Dermis microvascular lymphatic vessel endothelial cell (primary cell): Measurements from ENCODE around the gene FAM47C. TPM values are rescaled to one million over a fixed set of nuclear protein-coding genes. Genes with fewer than 3 reads are reported as not detected.
"Not testable (repeated sequence)": the region's sequence is repeated elsewhere in the genome, so short reads cannot be mapped to it uniquely, and the experiment has no call there.

ENCODE experiments used
- DNase-seq, 2 donors: peaks; one replicate each; pipeline versions ENCODE4 v3.0.0 to v3.0.0-alpha.2; 2010; ENCODE audit warnings: low read depth in 2 of 2
- total RNA-seq: library from RNA; depleted of rRNA; stranded (reverse); fragments of >200 nt; gene quantifications from 2 replicates; pipeline ENCODE4 v1.2.1, GENCODE V29; 2014

FAM47C gene
- total RNA-seq, result not detected in 2 replicates

DNA sequence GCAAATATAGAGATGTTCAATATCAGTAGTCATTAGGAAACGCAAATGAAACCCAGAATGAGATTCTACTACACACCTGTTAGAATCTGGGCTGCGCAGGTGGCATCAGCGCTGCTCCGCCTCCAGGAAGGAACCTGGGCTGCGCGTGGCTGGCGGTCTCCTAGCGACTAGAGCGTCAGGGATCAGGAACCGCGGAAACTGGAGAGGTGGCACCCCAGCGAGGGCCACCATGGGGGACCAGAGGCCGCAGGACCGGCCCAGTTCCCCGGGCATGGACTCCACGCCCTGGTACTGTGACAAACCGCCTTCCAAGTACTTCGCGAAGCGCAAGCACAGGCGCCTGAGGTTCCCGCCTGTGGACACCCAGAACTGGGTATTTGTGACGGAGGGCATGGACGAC, at the start of gene FAM47C:
TSS of gene FAM47C (plus strand) at position 185 of the 400 bp plus-strand sequence. CDS start at position 230, 45 bp downstream.
- DNase-seq, result not testable (repeated sequence)

DNA sequence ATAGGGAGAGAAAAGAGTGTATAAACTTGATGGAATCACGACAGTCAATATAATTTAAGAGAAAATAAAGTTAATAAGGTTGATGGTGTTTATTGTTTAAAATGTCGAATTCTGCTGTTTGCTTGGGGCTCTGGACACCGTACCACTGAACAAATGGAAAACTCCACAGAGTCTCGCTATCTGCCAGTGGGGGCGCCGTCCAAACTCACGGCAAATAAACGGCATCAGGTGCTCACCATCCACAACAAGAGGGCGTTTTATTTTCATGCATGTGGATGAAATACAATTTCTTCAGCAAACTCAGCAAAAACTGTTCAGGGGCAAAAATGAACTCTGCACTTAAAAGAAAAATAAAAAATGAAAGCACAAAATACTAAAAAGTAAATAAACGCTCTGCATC, 46.6 kb upstream of the FAM47C start:
- DNase-seq, result no peak

DNA sequence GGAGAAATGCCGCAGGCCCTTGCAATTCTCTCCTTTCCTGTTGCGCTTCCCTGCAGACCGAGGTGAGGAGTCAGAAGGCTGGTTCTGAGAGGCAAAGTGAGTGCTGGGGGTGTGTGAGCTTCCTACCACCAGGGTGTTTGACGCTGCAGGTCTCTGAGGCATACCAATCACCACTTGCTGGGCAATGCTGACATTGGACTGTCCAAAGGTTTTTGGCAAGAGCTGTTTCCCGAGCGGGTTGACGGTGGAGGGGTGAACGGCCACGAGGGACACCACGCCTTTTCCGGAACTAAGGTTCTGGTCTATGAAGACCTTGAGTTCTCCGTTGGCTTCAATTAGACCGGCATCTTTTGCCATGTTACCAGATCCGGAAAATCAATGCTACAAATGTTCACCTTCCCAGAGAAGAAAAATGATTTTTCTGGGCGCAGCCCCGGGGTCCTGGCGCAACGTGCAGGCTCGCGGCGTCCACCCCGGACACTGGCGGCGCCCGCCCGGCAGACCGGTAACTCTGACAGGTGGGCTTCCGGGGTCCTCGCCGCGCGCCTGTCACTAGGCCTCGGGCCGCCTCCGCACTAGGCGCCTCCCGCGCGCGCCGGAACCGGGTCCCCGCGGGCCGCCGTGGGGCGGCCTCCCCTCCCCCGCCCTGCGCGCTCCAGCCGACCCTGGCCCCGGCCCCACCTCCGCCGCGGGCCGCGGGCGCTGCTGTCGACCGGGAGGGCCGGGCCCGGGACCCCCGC, 44.9 kb upstream of the FAM47C start:
- no peak for DNase-seq

DNA sequence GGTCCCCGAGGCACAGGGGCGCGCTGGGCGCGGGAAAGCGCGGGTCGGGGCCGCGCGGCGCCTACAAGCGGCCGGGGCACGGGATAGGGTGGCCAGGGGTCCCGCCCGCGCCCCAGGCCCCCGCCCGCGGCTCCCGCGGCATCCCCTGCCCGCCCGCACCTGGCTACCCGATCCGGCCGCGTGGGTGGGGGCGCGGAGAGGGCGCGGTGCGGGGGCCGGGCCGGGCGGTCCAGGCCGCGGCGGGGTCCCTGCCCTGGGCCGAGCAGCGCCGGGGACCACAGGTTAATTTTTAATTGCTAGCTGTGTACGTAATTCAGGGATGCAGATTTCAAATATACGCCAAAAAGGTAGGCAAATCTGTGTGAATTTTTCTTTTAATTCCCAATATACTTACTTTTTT, 44.3 kb upstream of the FAM47C start:
- no peak for DNase-seq

DNA sequence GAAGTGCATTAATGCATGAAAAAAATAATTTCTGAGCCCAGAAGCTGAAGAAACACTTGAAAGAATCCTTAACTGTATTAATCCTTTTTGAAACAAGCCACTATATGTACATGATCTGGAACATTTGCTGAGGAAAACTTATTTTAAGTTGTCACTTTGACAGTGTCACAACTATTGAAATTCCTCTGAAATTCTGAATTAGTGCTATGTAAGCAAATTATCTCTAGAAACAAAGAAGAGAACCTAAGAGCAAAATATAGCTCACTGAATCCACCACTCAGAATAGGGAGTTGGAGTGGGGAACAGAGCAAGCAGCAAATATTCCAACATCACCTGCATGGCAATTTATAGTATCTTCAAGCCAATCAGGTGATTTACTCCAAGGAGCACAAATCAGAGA, 34.6 kb upstream of the FAM47C start:
- DNase-seq, result no peak

DNA sequence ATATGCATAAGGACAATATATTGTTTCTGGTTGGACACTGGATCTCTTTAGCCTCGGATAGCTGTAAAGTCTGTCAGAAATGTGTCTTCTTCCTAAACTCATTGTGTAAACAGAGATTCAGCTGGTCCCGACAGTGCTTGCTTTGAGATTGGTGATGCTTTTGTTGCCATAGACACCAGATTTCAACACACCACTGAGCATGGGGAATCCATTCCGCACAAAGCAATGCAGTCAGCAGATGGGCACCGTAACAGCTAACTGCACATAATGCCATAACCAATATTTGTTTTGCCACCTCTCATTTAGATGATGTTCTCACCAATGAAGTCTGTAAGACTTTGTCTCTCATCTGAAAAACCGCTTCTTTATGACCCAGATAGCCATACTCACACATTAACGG, 33.3 kb upstream of the FAM47C start:
- DNase-seq, result no peak

DNA sequence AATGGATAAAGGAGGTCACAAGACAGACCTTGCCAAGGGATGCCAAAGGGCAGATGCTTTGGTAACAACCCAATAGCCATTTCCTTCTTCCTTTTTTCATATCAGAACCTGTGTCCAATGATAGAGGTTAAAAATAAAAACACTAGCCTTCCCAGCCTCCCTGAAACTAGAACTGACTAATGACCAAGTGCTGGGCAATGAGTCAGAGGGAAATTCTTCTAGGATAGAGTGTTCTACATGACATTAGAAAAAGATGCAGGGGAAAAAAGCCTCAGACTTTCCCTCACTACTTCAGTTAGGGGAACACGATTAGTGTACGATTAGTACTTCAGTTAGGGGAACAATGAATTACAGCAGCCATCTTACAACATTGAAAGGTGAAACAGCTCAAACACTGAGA, 29.3 kb upstream of the FAM47C start:
- DNase-seq, result peak in 1 of 2 donors; percentile 38

DNA sequence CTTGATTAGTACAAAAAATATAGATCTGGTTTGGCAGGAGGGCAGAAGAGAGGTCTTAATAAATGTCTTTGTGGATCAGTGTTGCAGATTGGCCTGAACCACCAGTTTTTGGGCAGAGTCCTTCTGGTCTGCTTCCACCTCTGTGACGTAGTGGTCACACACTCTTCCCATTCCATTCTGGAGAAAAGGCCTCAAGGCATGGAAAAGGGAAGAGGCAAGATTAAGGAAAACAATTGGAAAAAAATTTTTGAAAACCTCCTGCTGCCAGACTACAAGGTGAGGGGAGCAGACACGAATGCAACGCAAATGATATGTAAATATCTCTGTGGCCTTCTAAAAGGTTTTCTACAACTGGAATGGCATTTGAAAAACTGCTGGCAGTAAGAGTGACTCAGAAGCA, 24.3 kb upstream of the FAM47C start:
- no peak for DNase-seq

DNA sequence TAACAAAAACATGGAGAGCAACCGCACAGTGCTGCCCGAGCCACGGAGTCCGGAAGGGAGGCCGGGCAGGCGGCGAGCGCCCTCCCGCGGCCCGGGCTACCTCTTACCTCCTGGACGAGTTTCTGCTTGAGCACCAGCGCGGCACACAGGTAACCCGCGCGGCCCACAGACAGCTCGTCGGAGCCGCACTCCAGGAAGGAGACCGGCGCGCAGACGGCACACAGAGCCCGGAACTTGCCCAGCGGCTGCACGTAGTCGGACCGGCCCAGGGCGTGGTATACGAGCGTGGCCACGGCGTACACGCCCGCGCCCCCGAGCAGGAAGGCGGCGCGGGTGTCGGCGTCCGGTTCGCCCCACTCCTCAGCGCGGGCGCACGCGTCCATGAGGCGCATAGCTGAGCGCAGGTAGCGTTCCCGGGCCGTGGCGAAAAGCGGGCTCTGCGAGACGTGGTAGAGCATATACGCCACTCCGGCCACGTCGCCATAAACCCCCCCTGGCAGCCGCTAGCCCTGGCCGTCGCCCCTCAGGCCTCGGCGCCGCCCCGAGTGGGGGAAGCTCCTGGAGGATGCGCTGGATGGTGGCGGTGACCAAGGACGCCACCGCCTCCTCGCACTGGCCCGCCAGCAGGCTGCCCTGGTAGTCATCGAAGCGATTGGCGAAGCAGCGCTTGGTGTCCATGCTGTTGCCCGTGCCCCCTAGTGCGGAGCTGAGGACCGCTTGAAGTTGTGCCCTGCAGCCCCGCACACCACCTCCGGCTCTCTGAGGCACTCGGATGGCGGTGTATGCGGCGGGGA, 22.6 kb upstream of the FAM47C start:
- peak in 1 of 2 donors; percentile 21 for DNase-seq

DNA sequence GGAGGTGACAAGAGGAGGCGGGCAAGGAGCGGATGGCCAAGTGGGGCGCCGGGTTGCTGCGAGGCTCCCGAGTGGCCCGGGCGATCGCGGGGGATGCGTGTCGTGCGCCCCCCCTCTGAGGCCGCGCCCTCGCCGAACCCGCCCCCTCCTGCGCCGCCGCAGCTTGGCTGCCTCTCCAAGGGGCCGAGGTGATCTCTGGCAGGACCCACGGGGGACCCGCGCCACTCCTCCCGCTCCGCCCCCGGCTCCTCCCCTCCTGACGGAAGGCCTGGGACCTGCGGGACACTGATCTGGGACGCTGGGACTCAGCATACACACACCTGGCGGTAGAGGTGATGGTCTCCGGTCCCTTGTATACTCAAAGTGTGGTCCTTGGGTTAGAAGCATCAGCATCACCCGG, 21.9 kb upstream of the FAM47C start:
- DNase-seq, result no peak

DNA sequence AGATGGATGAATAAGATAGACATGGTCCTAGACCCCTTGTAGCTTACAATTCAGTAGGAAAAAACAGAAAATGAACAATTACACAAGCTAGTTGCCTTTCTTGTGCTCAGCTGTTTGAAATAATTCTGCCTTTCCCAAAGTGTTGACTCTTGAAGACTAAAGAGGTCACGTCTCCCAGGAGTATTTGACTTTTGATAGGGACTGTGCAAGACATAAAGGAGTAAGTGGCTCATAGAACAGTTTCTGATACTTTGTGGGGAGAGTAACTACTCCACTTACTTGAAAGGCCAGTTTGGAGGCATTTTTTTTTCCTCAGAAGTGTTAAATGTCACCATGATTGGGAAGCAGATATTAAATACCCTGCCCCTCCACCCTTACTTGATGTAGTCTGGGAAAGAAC, 21.0 kb upstream of the FAM47C start:
- DNase-seq, result not testable (repeated sequence)

DNA sequence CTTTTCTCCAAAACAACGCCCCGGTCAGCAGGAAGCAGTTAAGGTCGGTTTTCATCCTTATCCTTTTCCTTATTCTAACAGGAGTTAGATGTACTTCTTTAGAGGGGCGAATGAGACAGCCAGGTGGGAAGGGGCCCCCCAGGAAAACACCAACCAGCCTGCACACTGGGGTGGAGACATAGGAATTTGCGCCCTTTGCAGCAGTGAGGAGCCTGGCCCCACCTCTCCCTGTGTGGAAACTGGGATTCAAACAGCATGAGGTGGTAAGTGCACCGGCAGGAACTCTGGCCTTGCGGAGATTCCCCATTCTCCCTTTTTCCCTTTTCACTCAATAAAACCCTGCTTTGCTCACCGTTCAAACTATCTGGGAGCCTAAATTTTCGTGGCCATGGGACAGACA, 8.0 kb upstream of the FAM47C start:
- DNase-seq, result no peak

DNA sequence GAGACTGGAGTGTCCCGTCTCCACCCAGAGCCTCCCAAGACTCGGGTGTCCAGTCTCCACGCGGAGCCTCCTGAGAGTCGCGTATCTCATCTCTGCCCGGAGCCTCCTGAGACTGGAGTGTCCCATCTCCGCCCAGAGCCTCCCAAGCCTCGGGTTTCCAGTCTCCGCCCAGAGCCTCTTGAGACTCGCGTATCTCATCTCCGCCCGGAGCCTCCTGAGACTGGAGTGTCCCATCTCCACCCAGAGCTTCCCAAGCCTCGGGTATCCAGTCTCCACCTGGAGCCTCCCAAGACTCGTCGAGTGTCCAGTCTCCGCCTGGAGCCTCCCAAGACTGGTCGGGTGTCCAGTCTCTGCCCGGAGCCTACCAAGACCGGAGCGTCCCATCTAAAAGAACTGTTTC, 2.3 kb downstream of the FAM47C start:
- no peak for DNase-seq

DNA sequence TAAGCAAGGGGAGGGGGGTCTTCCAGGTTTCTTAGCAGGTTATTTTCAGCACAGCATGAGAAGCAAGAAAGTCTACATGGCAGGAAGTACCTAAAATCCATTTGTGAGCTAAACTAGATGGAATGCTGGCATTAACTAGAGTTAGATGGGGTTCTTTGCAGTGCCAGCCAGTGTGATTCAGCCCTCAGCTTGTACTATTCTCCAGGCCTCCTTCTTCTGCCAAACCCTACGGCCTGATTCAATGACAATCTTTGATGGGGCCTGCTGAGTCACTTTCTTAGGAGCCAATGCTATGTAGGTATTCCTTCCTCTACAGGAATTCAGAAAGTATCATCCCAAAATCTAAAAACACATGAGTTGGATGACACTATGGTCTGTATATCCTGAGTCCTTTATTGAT, 26.1 kb downstream of the FAM47C start:
- not testable (repeated sequence) for DNase-seq

DNA sequence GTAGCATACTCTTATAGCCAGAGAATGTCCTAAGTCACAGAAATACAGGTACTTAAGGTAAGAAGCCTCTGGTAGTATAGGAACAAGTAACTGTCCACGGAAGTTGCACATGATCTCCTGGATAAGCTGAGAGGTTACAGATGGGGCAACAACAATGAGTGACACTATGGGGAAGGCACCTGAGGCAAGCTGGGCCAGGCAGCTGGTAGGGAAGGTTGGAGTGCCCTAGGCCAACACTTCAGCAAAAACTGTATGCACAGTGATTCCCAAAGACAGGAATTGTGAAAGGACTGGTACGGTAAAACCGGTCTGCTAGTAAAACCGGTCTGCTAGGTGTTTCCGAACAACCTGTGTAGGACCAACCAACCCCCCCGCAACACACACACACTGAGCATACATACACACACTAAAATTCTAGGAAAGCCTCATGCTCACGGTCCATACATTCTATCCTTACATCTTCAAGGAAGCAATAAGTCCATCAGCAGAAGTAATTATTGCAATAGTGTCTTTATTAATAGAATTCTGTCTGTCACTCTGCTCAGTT, 28.6 kb downstream of the FAM47C start:
- DNase-seq, result not testable (repeated sequence)

DNA sequence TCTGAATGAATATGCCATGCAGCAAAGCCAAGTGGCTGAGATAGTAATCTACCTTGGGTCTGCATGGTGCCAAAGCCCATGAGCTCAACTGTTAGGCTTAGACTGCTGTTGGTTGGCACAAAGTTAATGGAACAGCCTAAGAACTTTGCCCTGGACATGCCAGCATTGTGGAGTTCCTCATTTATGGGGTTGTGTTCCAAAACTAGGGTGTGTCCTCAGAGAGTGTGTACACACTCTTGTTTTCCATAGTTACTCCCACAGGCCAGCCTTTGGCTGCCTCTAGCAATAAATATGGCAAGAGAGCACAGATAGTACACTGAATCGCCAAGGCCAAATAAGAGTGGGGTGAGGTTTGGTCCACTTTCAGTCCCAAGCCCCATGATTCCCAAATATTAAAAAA, 30.6 kb downstream of the FAM47C start:
- not testable (repeated sequence) for DNase-seq

DNA sequence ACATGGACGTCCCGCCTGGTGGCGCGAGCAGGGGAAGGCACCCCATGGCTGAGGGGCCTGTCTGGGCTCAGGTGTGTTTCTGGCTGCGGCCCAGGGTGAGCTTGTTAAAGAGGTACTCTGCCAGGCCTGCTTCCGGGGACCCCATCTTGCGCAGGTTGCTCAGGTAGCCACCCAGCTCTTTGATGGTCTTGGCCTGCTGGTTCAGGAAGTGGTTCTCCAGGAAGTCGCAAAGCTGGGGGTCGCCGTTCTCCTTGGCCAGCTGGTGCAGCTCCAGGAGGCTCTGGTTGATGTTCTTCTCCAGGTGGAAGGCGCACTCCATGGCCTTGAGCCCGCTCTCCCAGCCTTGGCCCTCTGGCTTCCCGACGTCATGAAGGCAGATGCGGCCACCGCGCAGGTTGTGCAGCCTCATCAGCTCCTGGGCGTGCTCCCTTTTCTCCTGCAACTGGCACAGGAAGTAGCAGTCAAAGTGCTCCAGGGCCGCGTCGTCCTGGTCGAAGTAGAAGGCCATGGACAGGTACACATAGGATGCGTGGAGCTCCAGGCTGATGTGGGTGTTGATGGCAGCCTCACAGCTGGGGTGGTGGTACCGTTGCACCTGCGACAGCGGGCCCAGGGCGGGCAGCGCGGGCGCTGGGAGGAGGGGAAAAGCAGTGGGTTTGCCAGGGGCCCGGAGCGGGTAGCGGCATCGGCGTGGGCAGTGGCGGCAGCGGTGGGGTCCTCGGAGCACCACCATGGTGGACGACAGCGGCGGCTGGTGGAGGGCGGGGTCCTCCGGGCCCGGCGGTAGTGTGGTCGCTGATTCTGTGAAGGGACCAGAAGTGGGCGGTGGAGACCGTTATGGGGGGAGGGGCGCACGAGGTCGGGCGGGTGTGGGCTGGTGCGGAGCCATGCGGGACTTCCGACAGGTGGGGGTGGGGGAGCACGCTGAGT, 35.1 kb downstream of the FAM47C start:
- DNase-seq, result not testable (repeated sequence)

DNA sequence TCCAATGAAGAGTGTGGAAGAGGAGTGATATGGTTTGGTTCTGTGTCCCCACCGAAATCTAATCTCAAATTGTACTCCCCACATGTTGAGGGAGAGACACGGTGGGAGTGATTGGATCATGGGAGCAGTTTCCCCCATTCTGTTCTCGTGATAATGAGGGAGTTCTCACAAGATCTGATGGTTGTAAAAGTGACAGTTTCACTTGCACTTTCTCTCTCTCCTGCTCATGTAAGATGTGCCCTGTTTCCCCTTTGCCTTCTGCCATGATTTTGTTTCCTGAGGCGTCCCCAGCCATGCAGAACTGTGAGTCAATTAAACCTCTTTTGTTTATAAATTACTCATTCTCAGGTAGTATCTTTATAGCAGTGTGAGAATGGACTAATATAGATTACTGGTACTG, 39.6 kb downstream of the FAM47C start:
- no peak for DNase-seq

DNA sequence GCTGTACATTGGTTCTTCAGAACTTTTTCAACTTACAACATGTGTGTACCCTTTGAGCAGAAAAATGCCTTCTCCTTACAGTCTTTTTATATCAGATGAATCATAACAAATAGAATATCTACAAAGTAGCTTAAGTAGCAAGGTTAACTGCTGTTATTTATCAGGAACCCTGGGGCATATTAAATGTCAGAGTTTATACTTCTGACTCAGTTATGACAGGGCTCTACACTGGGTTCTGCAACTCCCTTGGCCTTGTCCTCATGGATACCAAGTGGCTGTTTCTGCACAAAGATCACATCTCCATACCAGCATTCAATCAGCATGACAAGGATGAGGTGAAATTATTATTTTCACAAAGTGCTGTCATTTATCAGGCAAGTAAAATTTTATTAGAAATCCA, 49.4 kb downstream of the FAM47C start:
- DNase-seq, result not testable (repeated sequence)

DNA sequence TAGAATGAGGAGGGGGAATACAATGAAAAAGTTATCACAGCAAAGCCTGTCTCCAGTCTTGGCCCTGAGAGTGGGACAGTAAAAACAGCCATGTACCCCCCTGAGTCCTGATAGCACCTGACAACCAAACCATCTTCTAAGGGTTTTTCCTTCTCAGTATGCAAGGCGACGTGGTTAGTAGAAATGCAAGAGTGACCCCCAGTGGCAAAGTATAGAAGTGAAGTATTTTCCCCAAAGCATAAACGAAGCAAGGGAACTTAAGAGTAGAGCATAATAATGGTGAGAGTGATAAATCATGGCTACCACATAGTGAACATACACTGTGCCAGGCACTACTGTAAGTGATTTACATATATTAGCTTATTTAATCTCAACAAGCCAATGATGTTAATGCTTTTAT, 52.8 kb downstream of the FAM47C start:
- DNase-seq, result peak; percentile 34 to 40
